Upper lobe of left lung (tissue), 4 donors: Measurements from ENCODE around the gene FOXD1.

Experiments
- CTCF ChIP-seq, 6 experiments: fragments of 450-650 bp in 4 of 6; fragments of 200-600 bp in 2 of 6; sonication (generic) in 2 of 6; IDR thresholded peaks; one replicate each; pipeline ENCODE4 v1.5.1; 2016 to 2019; ENCODE audit warnings: antibody characterized with exemption in 6 of 6
- EP300 ChIP-seq, 4 donors: sonication (generic); formaldehyde crosslinking; IDR thresholded peaks; one replicate each; pipeline ENCODE4 v1.5.1; 2017; ENCODE audit warnings: antibody characterized with exemption in 4 of 4, control low read depth in 2 of 4
- POLR2A ChIP-seq, 4 donors: fragments of 450-650 bp; IDR thresholded peaks; one replicate each; pipeline ENCODE4 v1.5.1; 2016 to 2017; ENCODE audit warnings: antibody characterized with exemption in 4 of 4, mild to moderate bottlenecking in 2 of 4
- POLR2AphosphoS5 ChIP-seq, 2 donors: sonication (generic); formaldehyde crosslinking; IDR thresholded peaks; one replicate each; pipeline ENCODE4 v1.5.1; 2017; ENCODE audit warnings: antibody characterized with exemption in 2 of 2

DNA sequence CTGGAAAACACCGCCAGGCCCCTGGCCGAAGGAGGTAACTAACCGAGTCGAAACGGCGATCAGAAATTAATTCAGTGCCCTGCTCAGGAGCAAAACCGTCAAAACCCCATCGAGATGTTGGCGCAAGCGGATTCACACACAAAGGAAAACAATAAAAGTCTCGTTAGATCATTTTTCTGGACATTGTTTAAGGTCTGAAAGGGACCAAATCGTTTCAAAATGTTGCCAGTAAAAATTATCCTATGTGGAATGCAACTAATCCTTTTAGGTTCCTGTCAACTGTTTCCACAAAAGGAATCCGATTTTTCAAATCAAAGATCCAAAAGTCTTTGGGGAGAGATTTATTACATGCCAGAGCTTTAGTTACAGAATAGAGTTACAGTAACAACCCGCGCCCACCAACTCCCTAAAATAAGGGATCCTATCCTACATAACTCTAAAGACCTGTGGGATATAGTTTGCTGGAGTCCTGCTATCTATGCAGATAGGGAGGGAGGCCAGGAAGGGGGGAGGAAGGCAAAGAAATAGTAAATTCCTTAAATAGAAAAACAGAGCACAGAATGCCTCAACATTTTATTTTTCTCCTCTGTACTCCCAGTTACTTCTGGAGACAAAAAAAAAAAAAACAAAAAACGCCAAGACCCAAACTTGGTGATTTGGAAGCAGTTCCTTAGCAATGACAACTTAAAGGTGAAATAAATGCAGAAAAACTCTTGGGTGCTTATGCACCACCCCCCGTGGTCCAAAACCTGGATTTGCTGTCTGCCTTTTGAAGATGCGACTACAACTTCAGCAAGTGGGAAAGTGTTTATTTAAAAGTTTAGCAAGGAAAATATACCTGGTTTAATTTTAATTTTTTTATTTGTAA, 10.6 kb downstream of the FOXD1 start:
- TF ChIP-seq CTCF (IDR thresholded peaks at IDR 0.05), result no peak
- no peak for TF ChIP-seq EP300 (IDR thresholded peaks at IDR 0.05)
- no peak for TF ChIP-seq POLR2A (IDR thresholded peaks at IDR 0.05)
- TF ChIP-seq POLR2AphosphoS5 (IDR thresholded peaks at IDR 0.05), result no peak
